ENCODE data around the gene SYT14.
A peak's percentile ranks its signal among the peaks of the same experiment; 100 is the strongest.

The SYT14 gene

GRCh38 chr1:209924390-209924789, 13.6 kb upstream of the SYT14 start:
- Histone ChIP-seq H3K56ac (ENCODE audit: low read length) (no peak overlapping the region), H3K27ac (ENCODE audit: low read depth, low read length) (no peak overlapping the region), H2BK5ac (ENCODE audit: low read length) (no peak overlapping the region), H3K36me3 (ENCODE audit: control insufficient read depth, insufficient read depth, low read length) (no peaks in the 10 kb centered on the region), H3K4me2 (ENCODE audit: low read length) (no peak overlapping the region), H3K9ac (ENCODE audit: low read length) (no peak overlapping the region), H4K5ac (ENCODE audit: low read length) (no peak overlapping the region), H3K23ac (ENCODE audit: low read length) (no peak overlapping the region), H2BK120ac (ENCODE audit: low read depth, low read length) (no peak overlapping the region), H3K4me1 (ENCODE audit: control insufficient read depth, low read depth, low read length) (no peaks in the 10 kb centered on the region), H2AK5ac (ENCODE audit: low read length) (no peak overlapping the region), H3K18ac (ENCODE audit: low read length) (no peak overlapping the region), H3K4ac (ENCODE audit: low read depth, low read length) (no peak overlapping the region), H3K27me3 (ENCODE audit: insufficient read depth, low read length, poor library complexity) (no peaks in the 10 kb centered on the region), H4K8ac (ENCODE audit: low read depth, low read length) (no peak overlapping the region), H3K79me1 (ENCODE audit: low read length) (no peaks in the 10 kb centered on the region), H3K79me2 (ENCODE audit: control insufficient read depth, insufficient read depth, low read length) (no peaks in the 10 kb centered on the region), H2BK15ac (replicated peaks; ENCODE audit: low read depth) (no peak overlapping the region), H3K4me3 (ENCODE audit: low read length) (no peak overlapping the region)
- no peak for DNase-seq

- Histone ChIP-seq H3K4me2 (ENCODE audit: low read length) (no peak overlapping the region), H3K27me3 (ENCODE audit: insufficient read depth, low read length, poor library complexity) (no peaks in the 10 kb centered on the region), H3K79me1 (ENCODE audit: low read length) (no peaks in the 10 kb centered on the region), H2BK15ac (replicated peaks; ENCODE audit: low read depth) (no peak overlapping the region), H3K4me3 (ENCODE audit: low read length) (no peak overlapping the region), H3K9ac (ENCODE audit: low read length) (no peak overlapping the region), H3K18ac (ENCODE audit: low read length) (no peak overlapping the region), H3K27ac (ENCODE audit: low read depth, low read length) (no peak overlapping the region), H3K23ac (ENCODE audit: low read length) (no peak overlapping the region), H4K5ac (ENCODE audit: low read length) (no peak overlapping the region), H3K4ac (ENCODE audit: low read depth, low read length) (no peak overlapping the region), H2BK5ac (ENCODE audit: low read length) (no peak overlapping the region), H3K4me1 (ENCODE audit: control insufficient read depth, low read depth, low read length) (no peaks in the 10 kb centered on the region), H3K79me2 (ENCODE audit: control insufficient read depth, insufficient read depth, low read length) (no peaks in the 10 kb centered on the region), H4K8ac (ENCODE audit: low read depth, low read length) (no peak overlapping the region), H2BK120ac (ENCODE audit: low read depth, low read length) (no peak overlapping the region), H3K56ac (ENCODE audit: low read length) (no peak overlapping the region), H3K36me3 (ENCODE audit: control insufficient read depth, insufficient read depth, low read length) (no peaks in the 10 kb centered on the region), H2AK5ac (ENCODE audit: low read length) (no peak overlapping the region)
- WGBS (ENCODE audit: extremely low coverage, insufficient coverage, low lambda C conversion rate): no CpG with 5 or more reads among the region's 3 CpGs
- no peak for DNase-seq
These were observed 12.0 kb upstream of the SYT14 start for GRCh38 chr1:209926045-209926444.

- Histone ChIP-seq H3K4me1 (ENCODE audit: control insufficient read depth, low read depth, low read length) (no peaks in the 10 kb centered on the region), H3K27ac (ENCODE audit: low read depth, low read length) (no peak overlapping the region), H3K56ac (ENCODE audit: low read length) (no peak overlapping the region), H3K79me1 (ENCODE audit: low read length) (no peaks in the 10 kb centered on the region), H3K4ac (ENCODE audit: low read depth, low read length) (no peak overlapping the region), H2AK5ac (ENCODE audit: low read length) (no peak overlapping the region), H3K79me2 (ENCODE audit: control insufficient read depth, insufficient read depth, low read length) (no peaks in the 10 kb centered on the region), H3K9ac (ENCODE audit: low read length) (no peak overlapping the region), H3K4me3 (ENCODE audit: low read length) (no peak overlapping the region), H3K23ac (ENCODE audit: low read length) (no peak overlapping the region), H3K27me3 (ENCODE audit: insufficient read depth, low read length, poor library complexity) (no peaks in the 10 kb centered on the region), H3K18ac (ENCODE audit: low read length) (no peak overlapping the region), H4K8ac (ENCODE audit: low read depth, low read length) (no peak overlapping the region), H2BK120ac (ENCODE audit: low read depth, low read length) (no peak overlapping the region), H2BK5ac (ENCODE audit: low read length) (no peak overlapping the region), H3K36me3 (ENCODE audit: control insufficient read depth, insufficient read depth, low read length) (no peaks in the 10 kb centered on the region), H4K5ac (ENCODE audit: low read length) (no peak overlapping the region), H2BK15ac (replicated peaks; ENCODE audit: low read depth) (no peak overlapping the region), H3K4me2 (ENCODE audit: low read length) (no peak overlapping the region)
- DNase-seq: peak; percentile 70
These were observed 10.6 kb upstream of the SYT14 start for GRCh38 chr1:209927466-209927865.

DNA sequence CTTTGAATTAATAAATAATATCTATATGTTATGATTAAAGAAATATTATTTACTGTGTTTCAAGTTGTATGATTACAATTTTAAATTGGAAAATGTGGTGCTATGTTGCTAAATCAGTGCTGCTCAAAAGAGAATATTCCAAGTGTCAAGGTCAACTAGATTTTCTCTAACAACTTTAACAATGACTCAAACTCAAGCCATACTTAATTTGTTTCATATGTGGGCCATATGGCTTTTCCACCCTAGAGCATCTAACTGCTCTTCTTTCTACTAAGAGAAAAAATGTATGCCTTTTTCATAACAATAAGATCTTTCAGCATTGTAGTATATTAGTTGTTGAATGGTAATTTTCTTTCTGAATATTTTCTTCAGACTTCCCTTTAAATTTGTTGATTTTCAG, 8.3 kb upstream of the SYT14 start:
- Histone ChIP-seq H4K5ac (ENCODE audit: low read length) (no peak overlapping the region), H3K36me3 (ENCODE audit: control insufficient read depth, insufficient read depth, low read length) (no peaks in the 10 kb centered on the region), H4K8ac (ENCODE audit: low read depth, low read length) (no peak overlapping the region), H2AK5ac (ENCODE audit: low read length) (no peak overlapping the region), H3K27ac (ENCODE audit: low read depth, low read length) (no peak overlapping the region), H3K4ac (ENCODE audit: low read depth, low read length) (no peak overlapping the region), H3K23ac (ENCODE audit: low read length) (no peak overlapping the region), H3K79me2 (ENCODE audit: control insufficient read depth, insufficient read depth, low read length) (no peaks in the 10 kb centered on the region), H3K9ac (ENCODE audit: low read length) (no peak overlapping the region), H3K18ac (ENCODE audit: low read length) (no peak overlapping the region), H3K79me1 (ENCODE audit: low read length) (no peaks in the 10 kb centered on the region), H3K4me2 (ENCODE audit: low read length) (no peak overlapping the region), H3K56ac (ENCODE audit: low read length) (no peak overlapping the region), H3K27me3 (ENCODE audit: insufficient read depth, low read length, poor library complexity) (no peaks in the 10 kb centered on the region), H3K4me1 (ENCODE audit: control insufficient read depth, low read depth, low read length) (no peaks in the 10 kb centered on the region), H2BK120ac (ENCODE audit: low read depth, low read length) (no peak overlapping the region), H3K4me3 (ENCODE audit: low read length) (no peak overlapping the region), H2BK15ac (replicated peaks; ENCODE audit: low read depth) (no peak overlapping the region), H2BK5ac (ENCODE audit: low read length) (no peak overlapping the region)
- no peak for DNase-seq

DNA sequence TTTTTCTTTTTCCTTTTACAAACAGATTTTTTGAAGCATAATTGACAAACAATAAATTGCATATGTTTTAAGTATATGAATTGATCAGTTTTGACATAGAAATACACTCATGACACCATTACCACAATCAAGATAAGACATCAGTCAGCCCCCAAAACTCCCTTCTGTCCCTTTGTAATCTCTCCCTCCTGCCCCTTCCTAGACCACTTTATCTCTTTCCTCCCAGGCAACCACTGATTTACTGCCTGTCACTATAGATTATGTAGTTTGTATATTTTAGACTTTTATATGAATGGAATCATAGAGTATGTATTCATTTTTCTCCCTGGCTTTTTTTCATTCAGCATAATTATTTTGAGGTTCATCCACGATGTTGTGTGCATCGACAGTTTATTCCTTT, 6.9 kb upstream of the SYT14 start:
- no peak for DNase-seq
- no peaks in the 10 kb centered on the region for H3K79me2 ChIP-seq (ENCODE audit: control insufficient read depth, insufficient read depth, low read length)
- no peaks in the 10 kb centered on the region for H3K27me3 ChIP-seq (ENCODE audit: insufficient read depth, low read length, poor library complexity)
- H2AK5ac ChIP-seq (ENCODE audit: low read length): no peak overlapping the region
- H3K4me3 ChIP-seq (ENCODE audit: low read length): no peak overlapping the region
- no CpG with 5 or more reads among the region's 2 CpGs for WGBS (ENCODE audit: extremely low coverage, insufficient coverage, low lambda C conversion rate)
- H3K36me3 ChIP-seq (ENCODE audit: control insufficient read depth, insufficient read depth, low read length): no peaks in the 10 kb centered on the region
- H3K4me1 ChIP-seq (ENCODE audit: control insufficient read depth, low read depth, low read length): no peaks in the 10 kb centered on the region
- H3K4ac ChIP-seq (ENCODE audit: low read depth, low read length): no peak overlapping the region
- no peak overlapping the region for H2BK120ac ChIP-seq (ENCODE audit: low read depth, low read length)
- no peak overlapping the region for H3K56ac ChIP-seq (ENCODE audit: low read length)
- H4K8ac ChIP-seq (ENCODE audit: low read depth, low read length): no peak overlapping the region
- H3K4me2 ChIP-seq (ENCODE audit: low read length): no peak overlapping the region
- no peak overlapping the region for H3K18ac ChIP-seq (ENCODE audit: low read length)
- H4K5ac ChIP-seq (ENCODE audit: low read length): no peak overlapping the region
- H3K27ac ChIP-seq (ENCODE audit: low read depth, low read length): no peak overlapping the region
- H3K9ac ChIP-seq (ENCODE audit: low read length): no peak overlapping the region
- H3K23ac ChIP-seq (ENCODE audit: low read length): no peak overlapping the region
- H2BK15ac ChIP-seq (replicated peaks; ENCODE audit: low read depth): no peak overlapping the region
- H2BK5ac ChIP-seq (ENCODE audit: low read length): no peak overlapping the region
- H3K79me1 ChIP-seq (ENCODE audit: low read length): no peaks in the 10 kb centered on the region

- no peak overlapping the region for H2AK5ac ChIP-seq (ENCODE audit: low read length)
- H3K56ac ChIP-seq (ENCODE audit: low read length): no peak overlapping the region
- H3K18ac ChIP-seq (ENCODE audit: low read length): no peak overlapping the region
- no peak overlapping the region for H3K9ac ChIP-seq (ENCODE audit: low read length)
- no peak overlapping the region for H4K5ac ChIP-seq (ENCODE audit: low read length)
- DNase-seq: no peak
- no peaks in the 10 kb centered on the region for H3K27me3 ChIP-seq (ENCODE audit: insufficient read depth, low read length, poor library complexity)
- no peaks in the 10 kb centered on the region for H3K36me3 ChIP-seq (ENCODE audit: control insufficient read depth, insufficient read depth, low read length)
- no peaks in the 10 kb centered on the region for H3K79me2 ChIP-seq (ENCODE audit: control insufficient read depth, insufficient read depth, low read length)
- no peak overlapping the region for H4K8ac ChIP-seq (ENCODE audit: low read depth, low read length)
- H3K4me2 ChIP-seq (ENCODE audit: low read length): no peak overlapping the region
- no CpG with 5 or more reads among the region's 6 CpGs for WGBS (ENCODE audit: extremely low coverage, insufficient coverage, low lambda C conversion rate)
- H2BK5ac ChIP-seq (ENCODE audit: low read length): no peak overlapping the region
- no peak overlapping the region for H3K4me3 ChIP-seq (ENCODE audit: low read length)
- H3K23ac ChIP-seq (ENCODE audit: low read length): no peak overlapping the region
- H2BK120ac ChIP-seq (ENCODE audit: low read depth, low read length): no peak overlapping the region
- H3K27ac ChIP-seq (ENCODE audit: low read depth, low read length): no peak overlapping the region
- no peaks in the 10 kb centered on the region for H3K79me1 ChIP-seq (ENCODE audit: low read length)
- no peak overlapping the region for H3K4ac ChIP-seq (ENCODE audit: low read depth, low read length)
- H3K4me1 ChIP-seq (ENCODE audit: control insufficient read depth, low read depth, low read length): no peaks in the 10 kb centered on the region
- no peak overlapping the region for H2BK15ac ChIP-seq (replicated peaks; ENCODE audit: low read depth)
These were observed 1.9 kb upstream of the SYT14 start for GRCh38 chr1:209936125-209936524.

Measured in mesendoderm (in vitro differentiated cells).